ENCODE data around the gene ADAMTSL3.

- TF ChIP-seq POLR2AphosphoS5 (IDR thresholded peaks at IDR 0.05; ENCODE audit: low read depth, low read length) (no peak), CTCF (IDR thresholded peaks at IDR 0.05 in 2 of 3, conservative IDR thresholded peaks at IDR 0.05 in 1 of 3; ENCODE audit: borderline replicate concordance in 1 of 3, insufficient read depth in 1 of 3, low read depth in 2 of 3, low read length in 2 of 3) (no peak), YY1 (IDR thresholded peaks at IDR 0.05; ENCODE audit: extremely low read depth, insufficient replicate concordance, low read depth, low read length) (no peak), POLR2A (IDR thresholded peaks at IDR 0.05; ENCODE audit: borderline replicate concordance, extremely low read depth, insufficient read depth, insufficient read length) (no peak), MAX (IDR thresholded peaks at IDR 0.05) (no peak), EGR1 (IDR thresholded peaks at IDR 0.05; ENCODE audit: low read depth) (no peak), SP1 (IDR thresholded peaks at IDR 0.05; ENCODE audit: low read depth) (no peak), CEBPB (IDR thresholded peaks at IDR 0.05; ENCODE audit: low read depth) (no peak), EZH2 (IDR thresholded peaks at IDR 0.05) (no peak), SIN3A (IDR thresholded peaks at IDR 0.05; ENCODE audit: low read depth) (no peak), REST (IDR thresholded peaks at IDR 0.05; ENCODE audit: low read depth) (no peak), ZNF274 (IDR thresholded peaks at IDR 0.05; ENCODE audit: low read depth, low read length) (no peak)
Observed at GRCh38 chr15:84001037-84001436, 347.1 kb downstream of the ADAMTSL3 start.

All from HCT116 (cell line).